Thoracic aorta endothelial cell (primary cell): ENCODE data around the gene HPDL. TPM values are rescaled to one million over a fixed set of nuclear protein-coding genes. Genes with fewer than 3 reads are reported as not detected.

Experiments
- total RNA-seq: library from RNA; depleted of rRNA; stranded (reverse); fragments of >200 nt; gene quantifications from 2 replicates; pipeline ENCODE4 v1.2.3, GENCODE V29; 2012

Gene HPDL
- total RNA-seq, result 4.7 and 9.7 TPM in 2 replicates

DNA sequence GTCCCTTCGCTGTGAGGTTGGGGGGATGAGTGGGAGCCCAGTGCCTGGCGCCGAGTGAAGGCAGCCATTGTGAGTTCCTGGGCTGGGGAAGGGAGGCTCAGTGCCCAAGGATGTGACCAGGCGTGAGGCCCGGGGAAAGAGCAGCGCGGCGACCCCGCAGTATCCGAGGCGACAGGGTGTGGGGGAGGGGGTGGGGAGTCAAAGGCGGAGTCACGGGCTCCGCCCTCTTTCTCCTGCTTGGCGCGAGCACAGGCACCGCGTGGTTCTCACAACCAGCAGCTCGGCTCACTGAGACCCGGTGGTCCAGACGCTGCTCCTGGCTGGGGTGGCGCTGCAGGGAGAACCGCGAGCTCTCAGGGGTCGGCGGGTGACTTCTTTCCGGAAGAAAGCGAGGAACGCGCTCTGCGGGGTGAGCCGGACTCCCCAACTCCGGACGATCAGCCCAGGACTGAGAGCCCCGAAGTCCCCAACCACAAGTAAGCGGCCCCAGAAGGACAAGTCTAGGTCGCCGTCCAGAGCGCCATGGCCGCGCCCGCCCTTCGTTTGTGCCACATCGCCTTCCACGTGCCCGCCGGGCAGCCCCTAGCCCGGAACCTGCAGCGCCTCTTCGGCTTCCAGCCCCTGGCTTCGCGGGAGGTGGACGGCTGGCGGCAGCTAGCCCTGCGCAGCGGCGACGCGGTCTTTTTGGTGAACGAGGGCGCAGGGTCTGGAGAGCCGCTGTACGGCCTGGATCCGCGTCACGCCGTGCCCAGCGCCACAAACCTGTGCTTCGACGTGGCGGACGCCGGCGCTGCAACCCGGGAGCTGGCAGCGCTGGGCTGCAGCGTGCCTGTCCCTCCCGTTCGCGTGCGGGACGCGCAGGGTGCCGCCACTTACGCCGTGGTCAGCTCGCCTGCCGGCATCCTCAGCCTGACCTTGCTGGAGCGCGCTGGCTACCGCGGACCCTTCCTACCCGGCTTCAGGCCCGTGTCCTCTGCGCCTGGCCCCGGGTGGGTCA is at the start of gene HPDL:
Gene HPDL (plus strand): TSS at position 269 of the 997 bp plus-strand sequence. CDS start 254 bp downstream, at position 523.

GRCh38 chr1:45339789-45340558 is 13.3 kb downstream of the HPDL start, which contains the start of the genes MUTYH and TOE1:
Gene MUTYH (minus strand): TSS chr1:45340440. CDS start chr1:45334505, 5,935 bp downstream.
Gene TOE1 (plus strand): TSS chr1:45340170. CDS start chr1:45340253, 83 bp downstream.

Other genes with a start within 250 kb of the HPDL start
- 0.53 and 0.65 TPM in 2 replicates for gene ZSWIM5, start 120.3 kb upstream of the HPDL start, total RNA-seq
- gene TOE1, start 13.3 kb downstream of the HPDL start, total RNA-seq, result 20.5 and 25.6 TPM in 2 replicates
- gene MUTYH, start 13.5 kb downstream of the HPDL start, total RNA-seq, result 10.9 and 13.1 TPM in 2 replicates
- 2.0 and 2.2 TPM in 2 replicates for gene TESK2, start 164.3 kb downstream of the HPDL start, total RNA-seq
- 1.1 and 1.4 TPM in 2 replicates for gene CCDC163, start 173.2 kb downstream of the HPDL start, total RNA-seq
- 1.7 and 2.9 TPM in 2 replicates for gene MMACHC, start 173.4 kb downstream of the HPDL start, total RNA-seq
- 669 and 721 TPM in 2 replicates for gene PRDX1, start 195.0 kb downstream of the HPDL start, total RNA-seq
- gene AKR1A1, start 223.9 kb downstream of the HPDL start, total RNA-seq, result 112 and 120 TPM in 2 replicates